T-helper 17 cell (primary cell): Measurements from ENCODE around the gene PER2. TPM values are rescaled to one million over a fixed set of nuclear protein-coding genes. Genes with fewer than 3 reads are reported as not detected.

Experiments used
- ATAC-seq: fragments of 150-1000 bp; cut with Tn5 transposase; 2 replicates; pipeline ENCODE4 v1.10.0; 2021; ENCODE audit warnings: mild to moderate bottlenecking, moderate library complexity
- DNase-seq, 3 donors: peaks; one replicate each; pipeline versions ENCODE4 v3.0.0 to v3.0.0-alpha.2; 2020 to 2021
- H3K9me3 ChIP-seq: one replicate; pipeline ENCODE4 v1.7.0; 2013; ENCODE audit warnings: low read length, mild to moderate bottlenecking; ENCODE audit not compliant: control insufficient read depth, poor library complexity, severe bottlenecking
- H3K27ac Mint-ChIP-seq: one replicate; pipeline ENCODE4 v1.8.0; 2022; ENCODE audit warnings: mild to moderate bottlenecking, moderate library complexity, mixed read lengths
- H3K27me3 Mint-ChIP-seq: one replicate; pipeline ENCODE4 v1.8.0; 2022; ENCODE audit warnings: mixed read lengths
- H3K36me3 Mint-ChIP-seq: one replicate; pipeline ENCODE4 v1.8.0; 2022; ENCODE audit warnings: low read depth, mixed read lengths
- H3K4me1 Mint-ChIP-seq: one replicate; pipeline ENCODE4 v1.8.0; 2022; ENCODE audit warnings: mild to moderate bottlenecking, mixed read lengths
- H3K4me3 Mint-ChIP-seq: one replicate; pipeline ENCODE4 v1.8.0; 2022; ENCODE audit warnings: mild to moderate bottlenecking, moderate library complexity, mixed read lengths
- total RNA-seq, 4 donors: library from RNA in 2 of 4; stranded (reverse) in 2 of 4; gene quantifications; one replicate each; pipeline ENCODE4 v1.2.3 and lab custom pipeline; 2022 to 2026

The PER2 gene
- total RNA-seq, 2 donors from 2014 or later = 40.7 to 40.8 TPM

DNA sequence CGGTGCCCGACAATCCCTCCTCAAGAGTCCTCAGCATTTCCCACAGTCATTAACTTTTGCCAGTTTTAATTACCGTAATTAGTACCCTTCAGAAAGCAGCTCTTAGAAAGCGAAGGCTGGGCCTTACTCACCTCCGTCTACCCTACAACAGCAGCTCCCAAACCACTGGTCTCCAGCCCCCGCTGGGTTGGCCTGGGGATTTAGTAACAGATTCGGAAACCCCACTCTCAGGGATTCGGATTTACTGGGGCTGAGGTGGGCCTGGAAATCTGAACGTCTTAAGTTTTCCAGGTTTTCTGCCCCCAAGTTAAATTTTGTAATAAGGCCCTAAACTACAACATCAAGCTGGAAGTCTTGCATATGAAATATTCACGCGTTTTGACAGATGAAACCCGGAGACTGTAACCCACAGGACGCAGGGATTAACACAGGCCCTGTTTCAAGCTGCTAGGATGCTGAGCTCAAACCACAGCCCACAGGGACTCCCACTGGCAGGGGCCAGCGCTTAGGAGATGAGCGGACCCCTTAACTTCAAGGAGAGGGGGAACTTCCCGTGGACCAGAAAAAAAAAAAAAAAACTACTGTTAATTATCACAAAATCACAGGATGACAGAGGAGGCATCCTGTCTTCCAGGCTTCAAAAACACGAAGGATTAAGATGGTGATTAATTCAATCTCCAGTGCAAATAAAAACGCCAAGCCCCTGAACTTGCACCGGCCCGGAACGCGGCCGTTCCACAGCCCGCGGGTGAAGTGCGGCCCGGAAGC is 85.9 kb downstream of the PER2 start:
- peak overlapping the region; percentile 70 for H3K27ac Mint-ChIP-seq
- DNase-seq (no peak), ATAC-seq (no peak)
- H3K4me1 Mint-ChIP-seq = peaks cover 24% of the 10 kb centered on the region
- H3K4me3 Mint-ChIP-seq = peak overlapping the region; percentile 87
- no peaks in the 10 kb centered on the region for H3K36me3 Mint-ChIP-seq
- no peaks in the 10 kb centered on the region for H3K27me3 Mint-ChIP-seq
- H3K9me3 ChIP-seq = no peaks in the 10 kb centered on the region

Other genes starting within 250 kb of the PER2 start
- 10 to 100 TPM; 15.9 to 17.8 TPM for gene SCLY, start 227.6 kb downstream of the PER2 start, total RNA-seq
- under 1 TPM in 1 of 2 donors, not detected in 1; 0.05 TPM for gene ESPNL, start 188.3 kb downstream of the PER2 start, total RNA-seq
- gene KLHL30, start 149.9 kb downstream of the PER2 start, total RNA-seq = not detected
- gene ERFE, start 129.6 kb downstream of the PER2 start, total RNA-seq = not detected
- gene ILKAP, start 84.9 kb downstream of the PER2 start, total RNA-seq = 100 to 1,000 TPM; 114 to 123 TPM
- 1 to 10 TPM in 1 of 2 donors, under 1 TPM in 1; 0.47 to 1.3 TPM for gene HES6, start 48.6 kb downstream of the PER2 start, total RNA-seq
- 1 to 10 TPM; 8.9 to 9.3 TPM for gene TRAF3IP1, start 31.9 kb upstream of the PER2 start, total RNA-seq
- gene ASB1, start 138.3 kb upstream of the PER2 start, total RNA-seq = 10 to 100 TPM; 11.9 to 14.3 TPM